HL-60/S4 treated with phorbol 12-myristate 13-acetate at 8.2 ng/mL for 4 days and 3 days (cell line): Measurements from ENCODE around the gene GLMP.

Source experiments
- in situ Hi-C: fragments of 300-500 bp; cut with MboI; formaldehyde crosslinking; loops from 2 replicates; pipeline ENCODE4 v1.15.0; 2022; ENCODE audit warnings: low sequenced_read_pairs

The GLMP gene, protein sequence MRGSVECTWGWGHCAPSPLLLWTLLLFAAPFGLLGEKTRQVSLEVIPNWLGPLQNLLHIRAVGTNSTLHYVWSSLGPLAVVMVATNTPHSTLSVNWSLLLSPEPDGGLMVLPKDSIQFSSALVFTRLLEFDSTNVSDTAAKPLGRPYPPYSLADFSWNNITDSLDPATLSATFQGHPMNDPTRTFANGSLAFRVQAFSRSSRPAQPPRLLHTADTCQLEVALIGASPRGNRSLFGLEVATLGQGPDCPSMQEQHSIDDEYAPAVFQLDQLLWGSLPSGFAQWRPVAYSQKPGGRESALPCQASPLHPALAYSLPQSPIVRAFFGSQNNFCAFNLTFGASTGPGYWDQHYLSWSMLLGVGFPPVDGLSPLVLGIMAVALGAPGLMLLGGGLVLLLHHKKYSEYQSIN

DNA sequence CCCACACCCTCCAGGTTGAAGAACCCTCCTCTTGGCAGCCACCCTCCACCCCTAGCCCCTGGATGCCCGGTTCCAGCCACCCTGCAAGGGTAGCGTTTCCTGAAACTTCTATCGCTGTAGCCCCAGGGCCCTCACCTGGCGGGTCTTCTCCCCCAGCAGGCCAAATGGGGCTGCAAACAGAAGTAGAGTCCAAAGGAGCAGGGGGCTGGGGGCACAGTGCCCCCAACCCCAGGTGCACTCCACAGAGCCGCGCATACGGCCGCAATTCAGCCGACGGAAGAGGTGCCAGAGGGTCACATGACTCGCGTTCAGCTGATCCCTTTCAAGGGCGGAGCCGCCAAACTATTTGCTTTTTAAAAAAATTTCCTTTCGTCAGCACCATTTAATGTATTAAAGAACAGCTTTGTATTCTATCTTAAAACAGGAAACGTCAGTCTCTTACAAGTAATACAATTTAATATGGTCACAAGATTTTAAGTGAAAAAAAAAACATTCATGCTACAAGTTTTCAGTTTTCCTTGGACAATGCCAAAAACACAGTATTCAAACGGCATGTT, at the start of gene GLMP:
GLMP (minus strand) TSS at position 289 of the 557 bp plus-strand sequence; CDS start at position 255, 34 bp downstream.
- in situ Hi-C loops: no loop called here

DNA sequence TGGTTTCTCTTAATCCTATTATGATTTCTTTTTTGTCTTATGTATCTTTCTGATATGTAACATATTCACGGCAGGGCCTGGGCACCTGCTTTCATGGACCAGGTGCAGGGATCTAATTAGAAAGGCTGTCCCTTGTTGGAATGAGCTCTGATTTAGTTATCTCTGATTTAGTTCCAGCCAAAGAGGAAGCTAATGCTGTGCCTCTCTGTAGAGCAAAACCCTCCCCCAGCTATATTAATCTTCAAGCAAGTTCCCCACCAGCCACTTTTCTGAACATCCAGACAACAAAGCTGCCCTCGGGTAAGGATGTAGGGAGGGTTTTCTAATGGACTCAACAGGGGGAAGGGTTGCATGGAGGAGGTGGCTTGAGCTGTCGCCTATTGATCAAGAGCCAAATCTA, 48.9 kb upstream of the GLMP start:
- in situ Hi-C loops: no loop called here

DNA sequence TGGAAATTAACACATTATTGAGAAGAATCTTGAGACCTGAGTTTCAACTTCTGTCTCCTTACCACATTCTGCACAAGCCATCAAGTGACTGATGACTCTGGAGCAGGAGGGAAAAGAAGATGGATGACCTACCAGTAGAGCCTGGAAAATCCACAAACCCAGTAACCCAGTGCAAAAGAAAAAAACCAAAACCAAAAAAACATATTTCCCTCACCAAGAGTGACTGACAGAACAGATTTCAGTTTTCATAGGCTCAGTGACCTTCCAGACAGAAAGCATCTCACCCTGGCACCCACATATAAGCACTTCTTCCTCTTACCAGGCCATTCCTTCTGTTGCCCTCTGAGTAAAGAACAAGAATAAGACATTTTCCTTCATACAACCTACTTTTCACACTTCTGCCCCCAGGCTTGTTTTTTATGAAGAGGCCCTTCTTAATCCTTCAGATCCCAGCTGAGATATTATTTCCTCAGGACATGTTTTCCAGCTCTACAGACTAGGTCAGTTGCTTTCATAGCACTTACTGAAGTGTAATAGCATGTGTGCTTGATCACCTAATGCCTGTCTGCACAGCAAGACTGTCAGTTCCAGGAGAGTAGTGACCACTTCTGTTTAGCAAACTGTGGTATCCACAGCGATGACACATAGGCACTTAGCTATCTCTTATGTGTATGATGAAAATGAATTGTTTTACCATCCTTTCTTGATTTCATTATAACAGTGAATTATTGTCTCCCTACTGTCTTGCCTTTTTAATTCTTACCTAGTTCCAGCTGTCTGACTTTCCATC, 46.9 kb upstream of the GLMP start:
- in situ Hi-C loops: no loop called here

DNA sequence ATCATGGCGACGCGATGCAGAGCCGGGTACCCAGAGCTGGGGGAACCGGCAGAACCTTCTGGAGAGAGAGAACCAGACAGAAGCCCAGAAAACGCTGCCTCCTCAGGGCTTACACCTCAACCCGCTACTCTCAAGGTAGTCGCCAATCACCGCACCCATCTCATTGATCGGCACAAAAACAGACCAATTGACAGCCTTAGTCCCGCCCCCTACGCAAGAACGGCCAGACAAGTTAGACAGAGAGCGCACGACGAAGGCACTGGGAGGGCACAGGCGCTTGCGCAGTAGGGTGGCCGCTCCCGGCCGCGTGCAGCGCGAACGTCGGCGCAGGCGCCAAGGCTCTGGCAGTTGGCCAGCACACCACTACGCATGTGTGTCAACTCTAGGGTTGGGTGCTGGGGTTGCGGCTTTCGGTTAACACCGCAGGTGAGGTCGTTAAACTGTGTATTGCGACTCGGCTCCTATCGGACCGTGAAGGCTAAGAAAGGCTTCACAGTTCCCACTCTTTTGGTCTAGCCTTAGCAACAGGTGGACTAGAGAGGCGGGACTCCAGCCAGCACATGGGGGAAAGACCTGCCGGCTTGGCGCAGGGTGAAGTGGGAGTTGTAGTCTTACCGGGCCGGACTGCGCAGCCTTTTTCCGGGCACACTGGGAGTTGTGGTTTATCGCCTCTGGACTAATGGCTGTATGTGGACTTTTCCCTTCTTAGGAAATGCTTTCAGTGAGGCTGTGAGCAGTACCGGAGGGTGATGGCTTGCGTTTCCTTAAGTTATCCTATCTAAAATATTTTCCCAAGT, 42.9 kb upstream of the GLMP start, which contains the start of the genes CCT3 and TSACC:
CCT3 (minus strand) TSS at position 113 of the 797 bp plus-strand sequence; CDS start at position 5, 108 bp downstream.
TSACC (plus strand) TSS at position 347 of the 797 bp plus-strand sequence. CDS start 1,232 bp downstream, outside the sequence.
- in situ Hi-C loops: no loop called here

DNA sequence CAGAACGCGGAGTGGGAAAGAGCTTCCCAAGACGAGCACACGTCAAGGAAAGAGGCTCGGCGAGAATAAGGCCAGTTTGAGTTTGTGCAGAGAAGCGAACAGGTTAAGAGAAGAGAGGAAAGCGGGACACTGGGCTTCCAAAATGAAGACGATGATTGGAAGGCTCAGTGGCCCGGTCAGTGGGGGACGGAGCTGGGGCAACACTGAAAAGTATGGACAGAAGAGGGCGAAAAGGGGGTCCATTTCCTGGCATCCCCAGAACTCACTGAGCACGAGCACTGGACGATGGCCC, 42.4 kb upstream of the GLMP start:
- in situ Hi-C loops: no loop called here

DNA sequence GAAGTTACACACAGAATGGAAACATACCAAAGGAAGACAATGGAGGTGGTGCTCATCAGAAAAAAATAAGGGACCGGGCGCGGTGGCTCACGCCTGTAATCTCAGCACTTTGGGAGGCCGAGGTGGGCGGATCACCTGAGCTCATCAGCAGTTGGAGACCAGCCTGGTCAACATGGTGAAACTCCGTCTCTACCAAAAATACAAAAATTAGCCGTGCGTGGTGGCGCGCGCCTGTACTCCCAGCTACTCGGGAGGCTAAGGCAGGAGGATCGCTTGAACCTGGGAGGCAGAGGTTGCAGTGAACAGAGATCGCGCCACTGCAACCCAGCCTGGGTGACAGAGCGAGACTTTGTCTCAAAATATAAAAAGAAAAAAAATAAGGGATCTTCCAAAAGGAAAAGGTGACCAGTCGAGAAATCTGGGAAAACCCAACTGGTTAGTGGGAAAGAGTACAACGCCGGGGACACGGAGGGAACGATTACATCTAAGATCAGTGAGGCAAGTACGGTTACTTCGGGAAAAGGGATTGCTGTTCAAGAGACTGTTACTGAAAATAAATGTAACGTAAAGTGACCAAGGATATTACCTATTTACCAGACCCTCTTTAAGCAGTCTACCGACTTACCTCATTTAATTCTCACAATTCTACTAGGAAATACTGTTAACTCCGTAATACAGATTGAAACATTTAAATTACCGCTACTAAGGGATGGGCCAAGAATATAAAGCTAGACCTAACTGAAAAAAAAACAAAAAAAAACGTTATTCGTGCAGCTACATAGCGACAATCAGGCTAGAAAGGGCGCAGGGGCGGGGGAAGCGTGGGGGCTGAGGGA, 41.8 kb upstream of the GLMP start:
- in situ Hi-C loops: no loop called here

DNA sequence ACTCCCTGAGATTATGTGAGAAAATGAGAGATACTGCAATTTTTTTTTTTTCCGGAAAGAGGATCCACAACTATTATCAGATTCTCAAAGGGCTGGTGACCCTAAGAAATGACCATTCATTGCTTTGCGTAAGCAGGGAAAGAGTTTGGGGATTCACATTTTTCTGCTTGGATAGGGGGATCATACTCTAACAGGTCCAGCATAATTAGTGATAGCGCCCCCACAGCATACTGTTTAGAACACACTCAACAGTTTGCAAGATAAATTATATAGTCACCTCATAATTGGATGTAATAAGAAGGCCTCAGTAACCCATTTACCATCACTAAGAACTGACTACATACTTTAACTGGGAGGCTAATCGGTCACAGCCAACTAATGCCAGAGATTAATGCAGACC, 40.8 kb upstream of the GLMP start:
- in situ Hi-C loops: no loop called here

DNA sequence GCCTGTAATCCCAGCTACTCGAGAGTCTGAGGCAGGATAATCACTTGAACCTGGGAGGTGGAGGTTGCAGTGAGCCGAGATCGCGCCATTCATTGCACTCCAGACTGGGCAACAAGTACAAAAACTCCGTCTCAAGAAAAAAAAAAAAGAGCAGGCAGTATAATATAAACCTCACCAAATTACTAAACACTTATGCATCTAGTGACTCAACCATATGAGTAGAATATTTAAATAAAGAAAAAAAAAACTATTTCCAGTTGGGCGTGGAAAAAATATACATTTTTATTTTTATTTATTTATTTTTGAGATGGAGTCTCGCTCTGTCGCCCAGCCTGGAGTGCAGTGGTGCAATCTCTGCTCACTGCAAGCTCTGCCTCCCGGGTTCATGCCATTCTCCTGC, 27.7 kb upstream of the GLMP start:
- in situ Hi-C loops: loop anchor here (25.0 kb wide), 1 partner anchor 411 kb away; the partner anchor contains the start of gene RIT1

DNA sequence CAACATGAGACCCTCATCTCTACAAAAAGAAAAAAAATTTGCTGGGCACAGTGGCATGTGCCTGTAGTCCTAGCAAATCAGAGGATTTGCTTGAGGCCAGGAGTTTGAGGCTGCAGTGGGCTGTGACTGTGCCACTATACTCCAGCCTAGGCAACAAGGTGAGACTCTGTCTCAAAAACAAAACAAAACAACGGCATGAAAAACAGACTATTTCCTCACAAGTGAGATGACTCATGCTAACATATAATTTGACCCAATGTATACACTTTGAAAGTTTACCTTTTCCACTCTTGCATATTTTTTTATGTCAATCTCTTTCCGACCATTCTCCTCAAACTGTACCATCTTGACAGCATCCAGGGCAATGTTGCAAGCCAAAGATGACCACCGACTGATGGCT, 25.1 kb upstream of the GLMP start:
- in situ Hi-C loops: loop anchor here (25.0 kb wide), 1 partner anchor 408 kb away; the partner anchor contains the start of gene RIT1

DNA sequence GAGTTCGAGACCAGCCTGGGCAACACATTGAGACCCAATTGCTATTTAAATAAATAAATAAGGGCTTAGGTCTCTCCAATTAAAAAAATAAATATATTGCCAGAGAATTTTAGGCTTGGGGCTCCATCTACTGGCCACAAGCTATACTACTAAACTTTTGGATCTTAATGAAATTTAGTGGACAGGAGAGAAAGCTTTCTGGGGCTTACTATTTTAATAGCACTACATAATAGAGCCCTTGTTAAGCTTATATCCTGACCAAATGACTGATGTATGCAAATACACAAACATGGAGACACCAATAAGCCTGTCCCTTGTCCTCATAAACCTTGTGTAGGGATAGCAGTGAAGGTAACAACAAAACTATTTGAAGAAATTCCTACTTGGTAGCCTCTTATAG, 24.2 kb upstream of the GLMP start:
- in situ Hi-C loops: loop anchor here (25.0 kb wide), 1 partner anchor 407 kb away; the partner anchor contains the start of gene RIT1

DNA sequence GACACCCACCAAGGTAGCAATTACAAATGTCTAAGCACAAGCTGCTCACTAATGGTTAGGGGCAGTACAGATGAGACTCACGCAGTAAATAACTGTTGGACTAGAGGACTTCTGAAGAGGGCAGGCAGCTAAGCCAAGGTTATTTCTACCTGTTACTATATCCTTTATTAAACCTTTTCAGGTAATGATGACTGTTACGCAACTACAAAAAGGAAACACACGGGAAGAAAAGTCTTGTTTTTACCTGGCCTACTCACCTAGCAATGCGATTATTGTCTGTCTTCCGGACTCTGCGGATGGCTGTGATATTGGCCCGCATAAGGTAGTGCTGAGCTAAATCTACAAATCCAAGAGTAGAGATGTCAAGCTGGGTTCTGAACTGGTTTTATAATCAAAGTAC, 21.4 kb upstream of the GLMP start:
- in situ Hi-C loops: loop anchor here (25.0 kb wide), 1 partner anchor 405 kb away; the partner anchor contains the start of gene RIT1

DNA sequence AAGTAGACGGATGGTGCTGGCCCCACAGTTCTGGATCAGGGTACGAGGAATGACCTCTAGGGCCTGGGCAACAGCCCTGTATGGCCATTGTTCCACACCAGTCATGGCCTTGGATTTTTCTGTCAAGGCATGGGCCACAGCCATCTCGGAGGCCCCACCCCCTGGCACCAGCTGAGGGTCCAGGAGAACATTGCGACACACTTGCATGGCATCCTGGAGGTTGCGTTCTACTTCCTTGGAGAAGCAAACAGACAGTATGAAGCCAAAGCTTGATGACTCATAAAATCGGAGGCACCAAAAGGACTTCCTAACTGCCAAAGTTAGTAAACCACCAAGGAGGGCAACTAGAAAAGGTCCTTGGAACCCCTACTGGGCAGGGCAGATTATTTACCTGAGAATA, 15.5 kb upstream of the GLMP start:
- in situ Hi-C loops: loop anchor here (25.0 kb wide), 1 partner anchor 399 kb away; the partner anchor contains the start of gene RIT1

DNA sequence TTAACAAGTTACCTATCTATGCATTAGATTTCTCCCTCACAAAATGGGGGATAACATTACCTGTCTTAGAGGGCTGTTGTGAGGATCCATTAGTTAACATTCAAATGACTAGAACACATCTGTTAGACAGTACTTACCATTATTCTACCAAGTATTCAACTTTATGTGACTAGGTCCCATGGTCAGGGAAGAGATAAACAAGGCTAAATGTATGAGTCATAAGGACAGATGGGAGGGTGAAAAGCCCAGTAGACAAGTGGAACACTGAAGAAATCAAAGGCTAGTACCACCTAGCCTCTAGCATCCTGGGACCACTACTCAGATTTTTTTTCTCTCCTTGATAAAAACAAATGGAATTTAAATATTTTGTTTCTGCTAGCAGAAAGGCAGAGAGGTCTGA, 12.6 kb upstream of the GLMP start:
- in situ Hi-C loops: loop anchor here (25.0 kb wide), 1 partner anchor 396 kb away; the partner anchor contains the start of gene RIT1

DNA sequence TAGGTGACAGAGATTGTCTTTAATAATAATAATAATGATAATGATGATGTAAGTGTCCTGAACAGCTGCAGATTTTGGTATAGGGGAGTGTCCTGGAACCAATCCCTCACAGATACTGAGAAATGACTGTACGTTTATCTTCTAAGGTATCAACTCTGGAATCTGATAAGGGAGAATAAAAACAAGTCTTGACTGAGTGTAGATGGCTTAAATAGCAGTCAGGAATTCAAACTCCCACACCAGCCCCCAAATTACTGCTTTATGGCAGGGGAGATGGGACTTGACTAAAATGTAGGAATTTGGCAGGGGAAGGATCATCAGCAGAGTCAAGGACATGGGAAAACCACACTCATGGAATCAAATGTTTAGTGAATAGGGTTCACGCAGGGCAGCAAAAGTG, 9.7 kb upstream of the GLMP start:
- in situ Hi-C loops: loop anchor here (25.0 kb wide), 1 partner anchor 393 kb away; the partner anchor contains the start of gene RIT1

DNA sequence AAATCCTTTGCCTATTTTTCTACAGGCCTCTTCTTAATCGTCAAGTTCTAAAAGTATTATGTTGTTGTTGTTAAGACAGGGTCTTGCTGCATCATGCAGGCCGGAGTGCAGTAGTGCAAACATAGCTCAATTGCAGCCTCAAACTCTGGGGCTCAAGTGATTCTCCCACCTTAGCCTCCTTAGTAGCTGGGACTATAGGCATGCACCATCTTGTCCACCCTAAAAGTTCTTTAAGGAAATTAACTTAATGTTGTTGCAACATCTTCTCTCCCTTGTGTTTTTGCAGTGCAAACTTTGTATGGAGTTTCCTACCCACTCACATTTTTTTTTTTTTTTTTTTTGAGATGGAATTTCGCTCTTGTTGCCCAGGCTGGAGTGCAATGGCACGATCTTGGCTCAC, 7.8 kb upstream of the GLMP start:
- in situ Hi-C loops: loop anchor here (25.0 kb wide), 1 partner anchor 391 kb away; the partner anchor contains the start of gene RIT1

DNA sequence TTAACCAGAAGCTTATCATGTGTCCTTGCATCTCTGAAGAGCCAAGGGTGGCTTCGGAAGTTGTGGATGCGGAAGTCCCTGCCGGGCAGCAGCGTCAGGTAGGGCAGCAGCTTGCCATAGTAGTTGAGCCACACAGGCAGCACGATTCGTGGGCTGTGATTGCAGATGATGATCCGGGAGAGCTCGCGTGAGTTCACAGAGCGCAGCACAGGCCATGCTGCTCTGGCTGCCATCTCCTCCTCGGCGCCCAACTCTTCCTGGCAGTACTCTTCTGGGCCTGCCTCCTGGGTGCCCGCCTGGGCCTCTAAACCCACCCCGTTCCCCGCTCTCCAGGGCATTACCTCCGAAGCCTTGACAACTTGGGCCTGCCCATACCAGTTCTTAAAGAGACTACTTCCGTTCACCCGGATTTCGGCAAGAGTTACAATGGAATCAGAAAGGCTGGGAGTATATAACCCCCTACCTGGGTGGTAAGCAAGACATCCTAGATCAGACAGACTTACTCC, 3.4 kb upstream of the GLMP start, which contains the start of gene VHLL:
VHLL (minus strand) TSS at position 456 of the 506 bp plus-strand sequence; CDS start at position 338, 118 bp downstream.
- in situ Hi-C loops: no loop called here

DNA sequence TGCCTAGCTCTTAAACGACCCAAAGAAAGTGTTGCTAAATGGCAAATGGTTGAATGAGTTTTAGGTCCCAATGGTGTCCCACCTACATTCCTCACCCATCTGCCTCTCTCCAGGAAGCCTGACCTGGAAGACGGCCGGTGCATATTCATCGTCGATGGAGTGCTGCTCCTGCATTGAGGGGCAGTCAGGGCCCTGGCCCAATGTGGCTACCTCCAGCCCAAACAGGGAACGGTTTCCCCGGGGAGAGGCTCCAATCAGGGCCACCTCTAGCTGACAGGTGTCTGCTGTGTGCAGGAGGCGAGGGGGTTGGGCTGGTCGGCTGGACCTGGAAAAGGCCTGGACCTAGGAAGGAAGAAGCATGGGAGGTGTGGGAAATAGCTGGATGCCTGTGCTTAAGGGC, 1.6 kb downstream of the GLMP start:
- in situ Hi-C loops: no loop called here

DNA sequence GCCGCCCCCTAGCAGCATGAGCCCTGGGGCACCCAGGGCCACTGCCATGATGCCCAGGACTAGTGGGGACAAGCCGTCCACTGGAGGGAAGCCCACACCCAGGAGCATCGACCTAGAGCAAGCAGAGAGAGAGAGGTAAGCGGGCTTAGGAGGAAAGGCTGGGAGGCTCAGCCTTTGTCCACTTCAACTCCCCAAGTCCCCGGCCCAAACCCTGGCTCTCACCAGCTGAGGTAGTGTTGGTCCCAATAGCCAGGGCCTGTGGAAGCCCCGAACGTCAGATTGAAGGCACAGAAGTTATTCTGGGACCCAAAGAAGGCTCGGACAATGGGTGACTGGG, 2.4 kb downstream of the GLMP start:
- in situ Hi-C loops: no loop called here
